Brain microvascular endothelial cell (primary cell): ENCODE data around the gene CLASP1.
A peak's percentile ranks its signal among the peaks of the same experiment; 100 is the strongest.

ENCODE experiments used
- DNase-seq: peaks from one replicate; pipeline ENCODE4 v3.0.0-alpha.2; 2020
- H3K27ac ChIP-seq: fragments of 250-450 bp; sonication (Bioruptor Pico); 2 replicates; pipeline ENCODE4 v1.5.1; 2020; ENCODE audit warnings: mild to moderate bottlenecking, moderate library complexity
- H3K27me3 ChIP-seq: fragments of 250-450 bp; sonication (Bioruptor Pico); replicated peaks from 2 replicates; pipeline ENCODE4 v1.5.1; 2020; ENCODE audit warnings: mild to moderate bottlenecking
- H3K36me3 ChIP-seq: fragments of 250-450 bp; sonication (Bioruptor Pico); replicated peaks from 2 replicates; pipeline ENCODE4 v1.5.1; 2020; ENCODE audit warnings: mild to moderate bottlenecking
- H3K4me3 ChIP-seq: 2 replicates; pipeline ENCODE4 v1.5.1; 2011; ENCODE audit warnings: low read depth, mild to moderate bottlenecking, control low read depth, low read length, moderate library complexity
- in situ Hi-C: cut with HindIII; loops from 2 replicates; pipeline ENCODE4 v1.10.0; 2017; ENCODE audit warnings: low sequenced_read_pairs, low pct_ligation_motif_present
- TF ChIP-seq, protein P1 (sequence below): IDR thresholded peaks from 2 replicates; pipeline ENCODE4 v1.5.1; 2011; ENCODE audit warnings: low read depth, mild to moderate bottlenecking, moderate library complexity, low read length, control low read depth, inconsistent platforms; ENCODE audit errors: missing control alignments

CLASP1 gene

GRCh38 chr2:121471532-121472469 lies 177.5 kb downstream of the CLASP1 start:
- Histone ChIP-seq H3K4me3 (no peak overlapping the region), H3K36me3 (peaks cover 17% of the 10 kb centered on the region), H3K27ac (peak overlapping the region; percentile 46), H3K27me3 (no peaks in the 10 kb centered on the region)
- peak; percentile 47 for DNase-seq
- TF ChIP-seq, protein P1, sequence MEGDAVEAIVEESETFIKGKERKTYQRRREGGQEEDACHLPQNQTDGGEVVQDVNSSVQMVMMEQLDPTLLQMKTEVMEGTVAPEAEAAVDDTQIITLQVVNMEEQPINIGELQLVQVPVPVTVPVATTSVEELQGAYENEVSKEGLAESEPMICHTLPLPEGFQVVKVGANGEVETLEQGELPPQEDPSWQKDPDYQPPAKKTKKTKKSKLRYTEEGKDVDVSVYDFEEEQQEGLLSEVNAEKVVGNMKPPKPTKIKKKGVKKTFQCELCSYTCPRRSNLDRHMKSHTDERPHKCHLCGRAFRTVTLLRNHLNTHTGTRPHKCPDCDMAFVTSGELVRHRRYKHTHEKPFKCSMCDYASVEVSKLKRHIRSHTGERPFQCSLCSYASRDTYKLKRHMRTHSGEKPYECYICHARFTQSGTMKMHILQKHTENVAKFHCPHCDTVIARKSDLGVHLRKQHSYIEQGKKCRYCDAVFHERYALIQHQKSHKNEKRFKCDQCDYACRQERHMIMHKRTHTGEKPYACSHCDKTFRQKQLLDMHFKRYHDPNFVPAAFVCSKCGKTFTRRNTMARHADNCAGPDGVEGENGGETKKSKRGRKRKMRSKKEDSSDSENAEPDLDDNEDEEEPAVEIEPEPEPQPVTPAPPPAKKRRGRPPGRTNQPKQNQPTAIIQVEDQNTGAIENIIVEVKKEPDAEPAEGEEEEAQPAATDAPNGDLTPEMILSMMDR, result no peak
- in situ Hi-C loops, result no loop called here

DNA sequence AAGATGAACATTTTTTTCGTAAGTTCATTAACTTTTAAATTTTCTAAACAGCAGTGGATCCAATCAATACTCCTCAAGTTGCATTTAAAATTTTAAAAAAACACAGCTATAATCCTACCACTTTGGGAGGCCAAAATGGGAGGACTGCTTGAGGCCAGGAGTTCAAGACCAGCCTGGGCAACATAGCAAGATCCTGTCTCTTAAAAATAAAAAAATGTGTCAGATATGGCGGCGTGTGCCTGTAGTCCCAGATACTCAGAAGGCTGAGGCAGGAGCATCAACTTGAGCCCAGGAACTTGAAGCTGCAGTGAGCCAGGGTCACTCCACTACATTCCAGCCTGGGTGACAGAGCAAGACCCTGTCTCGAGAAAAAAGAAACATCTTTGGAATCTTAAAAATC lies 178.3 kb downstream of the CLASP1 start:
- H3K27me3 ChIP-seq, result no peaks in the 10 kb centered on the region
- in situ Hi-C loops, result no loop called here
- no peak overlapping the region for H3K4me3 ChIP-seq
- H3K36me3 ChIP-seq, result peaks cover 20% of the 10 kb centered on the region
- no peak overlapping the region for H3K27ac ChIP-seq
- TF ChIP-seq, protein P1, result no peak
- DNase-seq, result no peak

DNA sequence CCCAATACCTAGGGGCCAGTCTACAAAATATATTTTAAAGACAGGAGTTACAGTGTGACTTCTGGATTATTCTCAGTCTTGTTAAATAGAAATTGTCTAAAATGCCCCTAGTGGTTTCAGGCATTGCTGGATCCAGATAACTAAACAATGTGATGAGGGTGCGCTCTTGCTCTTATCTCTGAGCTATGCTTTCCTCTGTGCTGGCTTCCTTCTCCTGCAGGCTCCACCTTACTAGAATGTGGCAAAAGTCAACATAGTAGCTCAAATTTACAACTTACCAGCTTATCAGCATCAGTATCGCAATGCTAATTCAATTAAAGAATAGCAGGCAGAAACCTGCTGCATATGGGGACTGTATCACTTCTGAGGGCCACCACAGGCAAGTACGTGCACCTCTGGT lies 179.9 kb downstream of the CLASP1 start:
- no peaks in the 10 kb centered on the region for H3K27me3 ChIP-seq
- H3K27ac ChIP-seq, result no peak overlapping the region
- H3K36me3 ChIP-seq, result peaks cover 20% of the 10 kb centered on the region
- DNase-seq, result no peak
- no peak overlapping the region for H3K4me3 ChIP-seq
- TF ChIP-seq, protein P1, result no peak
- in situ Hi-C loops, result no loop called here

DNA sequence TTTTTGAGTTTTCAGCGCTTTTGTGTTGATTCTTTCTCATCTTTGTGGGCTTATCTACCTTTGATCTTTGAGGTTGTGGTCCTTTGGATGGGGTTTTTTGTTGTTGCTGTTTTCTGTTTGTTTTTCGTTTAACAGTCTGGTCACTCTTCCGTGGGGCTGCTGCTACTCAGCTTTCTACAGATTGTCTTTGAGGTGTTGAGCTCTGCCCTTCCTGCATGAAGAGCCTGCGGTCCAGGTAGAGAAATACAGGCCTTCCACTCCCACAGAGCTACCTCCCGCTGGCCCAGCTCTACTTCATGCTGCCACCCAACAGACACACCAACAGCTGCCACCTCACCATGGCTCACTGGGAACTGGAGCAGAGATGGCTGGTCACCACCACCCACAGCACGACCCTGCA lies 180.3 kb downstream of the CLASP1 start:
- in situ Hi-C loops, result no loop called here
- Histone ChIP-seq H3K27me3 (no peaks in the 10 kb centered on the region), H3K36me3 (peaks cover 20% of the 10 kb centered on the region), H3K27ac (no peak overlapping the region), H3K4me3 (no peak overlapping the region)
- no peak for DNase-seq
- TF ChIP-seq, protein P1, result no peak

- Histone ChIP-seq H3K36me3 (peaks cover 15% of the 10 kb centered on the region), H3K4me3 (no peak overlapping the region), H3K27ac (no peak overlapping the region), H3K27me3 (no peaks in the 10 kb centered on the region)
- no peak for DNase-seq
- TF ChIP-seq, protein P1, result no peak
- in situ Hi-C loops, result no loop called here
Measured at GRCh38 chr2:121459291-121459690, 190.0 kb downstream of the CLASP1 start.

GRCh38 chr2:121456325-121456724 lies 192.9 kb downstream of the CLASP1 start:
- Histone ChIP-seq H3K36me3 (peaks cover 2% of the 10 kb centered on the region), H3K4me3 (no peak overlapping the region), H3K27me3 (no peaks in the 10 kb centered on the region), H3K27ac (no peak overlapping the region)
- TF ChIP-seq, protein P1, result no peak
- no peak for DNase-seq
- in situ Hi-C loops, result no loop called here
